Measurements from ENCODE around the gene FRMD4A.

Gene FRMD4A

GRCh38 chr10:14009371-14010100 lies 321.2 kb downstream of the FRMD4A start:
- no peak for DNase-seq

GRCh38 chr10:14008740-14009080 lies 322.0 kb downstream of the FRMD4A start:
- no peak for DNase-seq

GRCh38 chr10:14004536-14004935 lies 326.2 kb downstream of the FRMD4A start:
- DNase-seq = no peak

GRCh38 chr10:14003517-14004184 lies 327.1 kb downstream of the FRMD4A start:
- no peak for DNase-seq

- DNase-seq = no peak
Measured at GRCh38 chr10:14001298-14002040, 329.3 kb downstream of the FRMD4A start.

GRCh38 chr10:13998163-13998835 lies 332.4 kb downstream of the FRMD4A start:
- DNase-seq = no peak

GRCh38 chr10:13997650-13998049 lies 333.1 kb downstream of the FRMD4A start:
- no peak for DNase-seq

- DNase-seq = no peak
Measured at GRCh38 chr10:13994932-13995331, 335.8 kb downstream of the FRMD4A start.

GRCh38 chr10:13993673-13994089 lies 337.0 kb downstream of the FRMD4A start:
- DNase-seq = no peak

- no peak for DNase-seq
Measured at GRCh38 chr10:13993169-13993568, 337.6 kb downstream of the FRMD4A start.

GRCh38 chr10:13991353-13991752 lies 339.4 kb downstream of the FRMD4A start:
- no peak for DNase-seq

GRCh38 chr10:13990946-13991345 lies 339.8 kb downstream of the FRMD4A start:
- no peak for DNase-seq

GRCh38 chr10:13990392-13990805 lies 340.3 kb downstream of the FRMD4A start:
- DNase-seq = no peak

GRCh38 chr10:13989616-13990015 lies 341.1 kb downstream of the FRMD4A start:
- DNase-seq = no peak

- no peak for DNase-seq
Measured at GRCh38 chr10:13987446-13987845, 343.3 kb downstream of the FRMD4A start.

GRCh38 chr10:13984647-13985155 lies 346.0 kb downstream of the FRMD4A start:
- DNase-seq = no peak

- DNase-seq = no peak
Measured at GRCh38 chr10:13983035-13983434, 347.7 kb downstream of the FRMD4A start.

GRCh38 chr10:13978533-13979115 lies 352.1 kb downstream of the FRMD4A start:
- DNase-seq = no peak

- DNase-seq = no peak
Measured at GRCh38 chr10:13977861-13978532, 352.7 kb downstream of the FRMD4A start.

- no peak for DNase-seq
Measured at GRCh38 chr10:13973742-13974141, 357.0 kb downstream of the FRMD4A start.

- DNase-seq = no peak
Measured at GRCh38 chr10:13972609-13973008, 358.1 kb downstream of the FRMD4A start.

Measured in NCI-H1436 (cell line).